Measurements from ENCODE around the gene SLCO4A1.
A peak's percentile ranks its signal among the peaks of the same experiment; 100 is the strongest.

The SLCO4A1 gene

DNA sequence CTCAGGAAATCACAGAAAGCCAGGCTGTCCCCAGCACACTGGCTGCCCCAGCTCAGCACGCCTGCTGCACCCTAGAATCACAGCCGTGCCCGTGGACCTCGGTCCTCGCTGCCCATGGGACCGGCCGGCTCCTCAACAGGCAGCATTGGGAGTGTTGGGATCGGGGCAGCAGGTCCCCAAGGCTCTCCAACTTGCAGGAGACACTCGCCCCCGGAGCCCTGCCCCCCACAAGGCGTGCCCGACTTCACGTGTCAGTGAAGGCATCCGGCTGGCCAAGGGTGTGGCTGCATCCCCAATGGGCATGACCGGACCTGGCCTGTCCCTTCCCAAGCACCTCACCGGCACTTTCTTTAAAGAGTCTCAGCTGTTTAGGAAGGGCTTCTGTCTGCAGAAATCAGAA is 63.3 kb downstream of the SLCO4A1 start:
- no peak for DNase-seq

GRCh38 chr20:62706344-62706743 is 64.0 kb downstream of the SLCO4A1 start:
- no peak for DNase-seq

GRCh38 chr20:62706857-62707256 is 64.6 kb downstream of the SLCO4A1 start:
- no peak for DNase-seq

GRCh38 chr20:62707276-62707920 is 65.1 kb downstream of the SLCO4A1 start:
- DNase-seq: no peak

GRCh38 chr20:62707921-62708521 is 65.7 kb downstream of the SLCO4A1 start:
- no peak for DNase-seq

DNA sequence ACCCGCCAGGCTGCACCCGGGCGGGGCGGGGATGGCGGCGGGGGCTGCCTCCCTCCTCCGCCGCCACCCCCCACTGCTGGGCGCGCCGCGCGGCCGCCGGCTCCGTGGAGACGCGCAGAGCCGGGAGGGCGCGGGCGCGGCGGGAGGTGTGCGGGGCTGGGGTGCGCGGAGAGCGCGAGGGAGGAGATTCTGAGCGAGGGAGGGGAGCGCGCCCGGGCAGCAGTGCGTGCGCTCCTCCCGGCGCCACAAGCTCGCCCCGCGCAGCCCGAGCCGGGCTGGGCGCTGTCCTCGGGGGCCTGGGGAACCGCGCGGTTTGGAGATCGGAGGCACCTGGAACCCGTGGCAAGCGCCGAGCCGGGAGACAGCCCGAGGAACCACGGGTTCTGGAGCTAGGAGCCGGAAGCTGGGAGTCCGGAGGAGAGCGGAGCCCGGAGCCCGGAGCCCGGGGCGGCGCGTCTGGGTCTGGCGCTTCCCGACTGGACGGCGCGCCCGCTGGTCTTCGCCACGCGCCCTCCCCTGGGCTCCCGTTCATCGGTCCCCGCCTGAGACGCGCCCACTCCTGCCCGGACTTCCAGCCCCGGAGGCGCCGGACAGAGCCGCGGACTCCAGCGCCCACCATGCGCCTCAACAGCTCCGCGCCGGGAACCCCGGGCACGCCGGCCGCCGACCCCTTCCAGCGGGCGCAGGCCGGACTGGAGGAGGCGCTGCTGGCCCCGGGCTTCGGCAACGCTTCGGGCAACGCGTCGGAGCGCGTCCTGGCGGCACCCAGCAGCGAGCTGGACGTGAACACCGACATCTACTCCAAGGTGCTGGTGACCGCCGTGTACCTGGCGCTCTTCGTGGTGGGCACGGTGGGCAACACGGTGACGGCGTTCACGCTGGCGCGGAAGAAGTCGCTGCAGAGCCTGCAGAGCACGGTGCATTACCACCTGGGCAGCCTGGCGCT is 66.6 kb downstream of the SLCO4A1 start, which contains the start of gene NTSR1:
TSS of gene NTSR1 (plus strand) at position 246 of the 946 bp plus-strand sequence. CDS start at position 618, 372 bp downstream.
- DNase-seq: no peak

DNA sequence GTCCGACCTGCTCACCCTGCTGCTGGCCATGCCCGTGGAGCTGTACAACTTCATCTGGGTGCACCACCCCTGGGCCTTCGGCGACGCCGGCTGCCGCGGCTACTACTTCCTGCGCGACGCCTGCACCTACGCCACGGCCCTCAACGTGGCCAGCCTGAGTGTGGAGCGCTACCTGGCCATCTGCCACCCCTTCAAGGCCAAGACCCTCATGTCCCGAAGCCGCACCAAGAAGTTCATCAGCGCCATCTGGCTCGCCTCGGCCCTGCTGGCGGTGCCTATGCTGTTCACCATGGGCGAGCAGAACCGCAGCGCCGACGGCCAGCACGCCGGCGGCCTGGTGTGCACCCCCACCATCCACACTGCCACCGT is 67.2 kb downstream of the SLCO4A1 start:
- DNase-seq: no peak

GRCh38 chr20:62710221-62710885 is 68.0 kb downstream of the SLCO4A1 start:
- no peak for DNase-seq

- peak; percentile 28 for DNase-seq
These were observed 68.8 kb downstream of the SLCO4A1 start for GRCh38 chr20:62710886-62711702.

GRCh38 chr20:62711703-62712101 is 69.4 kb downstream of the SLCO4A1 start:
- DNase-seq: no peak

DNA sequence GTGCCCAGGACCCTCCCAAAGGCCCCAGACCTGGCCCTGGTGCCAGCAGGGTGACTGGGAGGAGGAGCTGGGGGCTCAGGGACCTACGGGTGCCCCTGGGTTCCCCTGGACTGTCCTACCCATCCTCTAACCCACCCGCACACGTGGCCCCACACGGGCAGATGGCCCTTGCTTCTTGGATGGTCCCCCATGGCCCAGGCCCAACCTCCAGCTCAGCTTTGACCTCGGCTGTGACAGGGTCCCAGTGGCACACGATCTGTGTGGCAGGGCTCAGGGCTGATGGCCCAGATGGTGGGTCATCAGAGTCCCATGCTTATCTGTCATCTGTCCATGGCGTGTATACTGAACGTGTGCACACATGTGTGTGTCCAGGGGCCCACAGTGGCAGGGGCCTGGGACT is 70.3 kb downstream of the SLCO4A1 start:
- no peak for DNase-seq

GRCh38 chr20:62714006-62714405 is 71.7 kb downstream of the SLCO4A1 start:
- DNase-seq: no peak

GRCh38 chr20:62714799-62715198 is 72.5 kb downstream of the SLCO4A1 start:
- DNase-seq: no peak

- no peak for DNase-seq
These were observed 72.9 kb downstream of the SLCO4A1 start for GRCh38 chr20:62715201-62715600.

DNA sequence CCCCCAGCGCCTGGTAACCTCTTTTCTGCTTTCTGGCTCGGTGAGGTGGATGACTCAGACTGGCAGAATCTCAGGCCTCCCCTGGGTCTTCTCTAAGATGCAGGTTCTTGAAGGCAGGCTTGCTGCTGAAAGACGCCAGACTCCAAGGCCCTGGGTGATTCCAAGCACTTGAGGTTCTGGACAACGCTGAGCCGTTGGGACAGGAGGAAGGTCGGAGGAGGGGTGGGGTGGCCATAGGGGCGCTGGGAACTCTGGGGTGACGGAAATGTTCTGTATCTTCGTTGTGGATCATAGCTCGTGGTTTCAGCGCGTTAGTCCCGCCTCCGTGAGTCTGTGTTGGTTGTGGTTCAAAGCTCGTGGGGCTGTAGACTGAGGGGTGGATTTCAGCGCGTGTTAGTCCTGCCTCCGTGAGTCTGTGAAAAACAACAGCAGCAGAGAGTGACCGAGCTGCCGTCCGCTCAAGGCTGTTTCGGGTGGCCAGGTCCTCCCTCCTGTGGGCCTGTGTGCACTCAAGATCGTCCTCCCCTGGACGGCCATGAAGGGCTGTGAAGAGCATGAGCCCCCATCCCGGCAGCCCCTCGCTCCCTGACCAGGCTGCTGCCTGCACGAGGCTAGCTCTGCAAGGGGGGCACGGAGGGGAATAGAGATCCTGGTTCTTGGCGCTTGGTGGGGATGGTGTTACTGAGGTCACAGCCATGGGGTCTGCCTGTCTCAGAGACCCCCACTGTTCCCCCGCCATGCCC is 74.1 kb downstream of the SLCO4A1 start:
- no peak for DNase-seq

DNA sequence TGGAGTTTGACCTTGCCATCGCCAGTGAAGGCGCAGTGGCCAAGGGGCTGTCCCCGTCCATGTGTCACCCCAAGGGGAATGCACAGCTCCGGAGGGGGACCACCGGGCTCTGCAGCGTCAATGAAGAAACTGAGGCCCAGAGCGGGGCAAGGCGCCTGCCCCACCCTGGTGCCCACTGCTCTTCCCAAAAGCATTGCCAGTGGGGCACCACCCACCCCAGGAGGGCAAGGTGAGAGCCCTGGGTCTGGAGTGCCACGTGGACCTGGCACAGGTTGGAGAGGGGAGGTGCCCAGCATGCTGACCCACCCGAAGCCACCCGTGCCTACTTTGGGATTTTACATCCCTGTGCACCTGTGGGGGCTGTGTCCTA is 74.6 kb downstream of the SLCO4A1 start:
- no peak for DNase-seq

GRCh38 chr20:62717933-62718332 is 75.6 kb downstream of the SLCO4A1 start:
- DNase-seq: no peak

GRCh38 chr20:62718546-62718945 is 76.2 kb downstream of the SLCO4A1 start:
- DNase-seq: no peak

GRCh38 chr20:62719250-62719935 is 77.1 kb downstream of the SLCO4A1 start:
- DNase-seq: no peak

Data from OCI-M1 (cell line).